ENCODE data around the gene LAMC2.

GRCh38 chr1:183248989-183249691 is 63.1 kb downstream of the LAMC2 start:
- TF ChIP-seq CTCF (IDR thresholded peaks at IDR 0.05) (no peak), POLR2A (IDR thresholded peaks at IDR 0.05) (no peak)

Data from vagina (tissue), 2 donors.